Parathyroid adenoma (tissue), 2 donors: ENCODE data around the gene SAG.

ENCODE experiments used
- H2AFZ ChIP-seq: fragments of 300-600 bp; sonication (generic); one replicate; pipeline ENCODE4 v1.7.0; 2017; ENCODE audit warnings: antibody characterized with exemption, mild to moderate bottlenecking
- H3K27ac ChIP-seq: fragments of 300-600 bp; sonication (generic); one replicate; pipeline ENCODE4 v1.7.0; 2017
- H3K27me3 ChIP-seq: fragments of 300-600 bp; sonication (generic); one replicate; pipeline ENCODE4 v1.7.0; 2017; ENCODE audit warnings: low read length; ENCODE audit not compliant: control insufficient read depth, insufficient read depth
- H3K36me3 ChIP-seq: fragments of 300-600 bp; sonication (generic); one replicate; pipeline ENCODE4 v1.7.0; 2017; ENCODE audit warnings: low read length; ENCODE audit not compliant: control insufficient read depth, insufficient read depth
- H3K4me1 ChIP-seq: fragments of 300-600 bp; sonication (generic); one replicate; pipeline ENCODE4 v1.7.0; 2017; ENCODE audit warnings: control low read depth
- H3K4me2 ChIP-seq: fragments of 300-600 bp; sonication (generic); one replicate; pipeline ENCODE4 v1.7.0; 2017; ENCODE audit warnings: low read length
- H3K4me3 ChIP-seq: fragments of 300-600 bp; sonication (generic); one replicate; pipeline ENCODE4 v1.7.0; 2017; ENCODE audit warnings: low read depth, low read length
- H3K79me2 ChIP-seq: fragments of 300-600 bp; sonication (generic); one replicate; pipeline ENCODE4 v1.7.0; 2017; ENCODE audit warnings: control low read depth
- H3K9ac ChIP-seq: fragments of 300-600 bp; sonication (generic); one replicate; pipeline ENCODE4 v1.7.0; 2017; ENCODE audit warnings: mild to moderate bottlenecking
- H3K9me3 ChIP-seq: fragments of 300-600 bp; sonication (generic); one replicate; pipeline ENCODE4 v1.7.0; 2017; ENCODE audit warnings: low read length; ENCODE audit not compliant: control insufficient read depth
- TF ChIP-seq, protein P1 (sequence below): fragments of 300-600 bp; sonication (generic); IDR thresholded peaks from one replicate; pipeline ENCODE4 v1.7.0; 2017; ENCODE audit warnings: antibody characterized with exemption, mild to moderate bottlenecking
- donor health status: primary hyperparathyroidism.

The SAG gene

DNA sequence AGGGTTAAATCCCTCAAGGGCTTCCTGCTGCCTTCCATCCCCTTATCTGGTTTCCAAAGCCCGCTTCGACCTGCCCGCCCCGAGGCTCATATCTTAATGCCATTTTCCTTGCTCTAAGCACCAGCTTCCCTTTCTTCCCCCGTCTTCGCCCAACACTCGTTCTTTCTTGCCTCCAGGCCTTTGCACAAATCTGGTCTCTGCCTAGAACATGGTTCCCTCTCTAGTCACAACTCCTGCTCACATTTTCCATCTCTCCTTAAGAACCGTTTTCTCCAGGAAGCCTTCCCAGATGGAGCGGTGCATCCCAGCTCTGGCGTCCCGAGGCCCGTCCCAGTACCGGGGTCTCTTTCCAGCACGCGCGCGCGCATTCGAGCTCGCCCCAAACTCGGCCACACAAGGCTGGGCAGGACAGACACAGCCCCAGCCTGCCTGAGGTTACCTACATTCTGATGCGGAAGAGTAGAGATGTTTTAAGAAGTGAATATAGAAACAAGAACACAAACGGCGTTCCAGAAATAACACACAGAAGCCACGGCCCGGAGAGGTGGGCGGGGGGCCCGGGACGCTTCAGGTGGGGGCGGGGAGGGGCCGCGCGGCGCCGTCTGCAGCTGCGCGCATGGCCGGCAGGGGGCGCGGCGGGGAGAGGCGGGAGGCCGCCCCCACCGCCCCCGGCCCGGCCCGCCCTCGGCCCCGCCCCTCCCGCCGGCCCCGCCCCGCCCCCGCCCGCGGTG lies 46.3 kb downstream of the SAG start, which contains the start of gene DGKD:
Gene DGKD, plus strand, starts transcription at position 726 of the 731 bp plus-strand sequence. CDS start 25 bp downstream, outside the sequence.
- peak within 1 kb of the TSS; percentile 41 for H3K27ac ChIP-seq
- H3K4me1 ChIP-seq, result peaks cover 20% of the 10 kb centered on the region
- H3K4me3 ChIP-seq, result peak within 1 kb of the TSS; percentile 49

DNA sequence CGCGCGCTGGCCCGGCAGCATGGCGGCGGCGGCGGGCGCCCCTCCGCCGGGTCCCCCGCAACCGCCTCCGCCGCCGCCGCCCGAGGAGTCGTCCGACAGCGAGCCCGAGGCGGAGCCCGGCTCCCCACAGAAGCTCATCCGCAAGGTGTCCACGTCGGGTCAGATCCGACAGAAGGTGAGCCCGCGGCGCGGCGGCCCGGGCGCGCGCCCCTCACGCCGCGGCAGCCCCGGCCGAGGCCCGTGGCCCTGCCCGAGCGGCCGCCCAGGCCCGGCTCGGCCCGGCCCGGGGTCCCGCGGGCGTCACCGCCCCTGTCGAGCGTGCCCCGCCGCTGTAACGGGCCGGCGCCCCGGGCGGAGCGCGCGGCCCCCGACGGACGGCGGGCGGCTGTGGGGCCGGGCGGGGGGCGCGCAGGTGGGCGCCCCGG lies 46.9 kb downstream of the SAG start:
- H3K27me3 ChIP-seq, result no peaks in the 10 kb centered on the region
- no peak overlapping the region for H3K4me3 ChIP-seq
- no peaks in the 10 kb centered on the region for H3K9me3 ChIP-seq
- H3K9ac ChIP-seq, result no peak overlapping the region
- peaks cover 20% of the 10 kb centered on the region for H3K4me1 ChIP-seq
- no peak overlapping the region for H2AFZ ChIP-seq
- H3K4me2 ChIP-seq, result no peak overlapping the region
- H3K36me3 ChIP-seq, result no peaks in the 10 kb centered on the region
- H3K79me2 ChIP-seq, result peaks cover 6% of the 10 kb centered on the region
- TF ChIP-seq, protein P1, sequence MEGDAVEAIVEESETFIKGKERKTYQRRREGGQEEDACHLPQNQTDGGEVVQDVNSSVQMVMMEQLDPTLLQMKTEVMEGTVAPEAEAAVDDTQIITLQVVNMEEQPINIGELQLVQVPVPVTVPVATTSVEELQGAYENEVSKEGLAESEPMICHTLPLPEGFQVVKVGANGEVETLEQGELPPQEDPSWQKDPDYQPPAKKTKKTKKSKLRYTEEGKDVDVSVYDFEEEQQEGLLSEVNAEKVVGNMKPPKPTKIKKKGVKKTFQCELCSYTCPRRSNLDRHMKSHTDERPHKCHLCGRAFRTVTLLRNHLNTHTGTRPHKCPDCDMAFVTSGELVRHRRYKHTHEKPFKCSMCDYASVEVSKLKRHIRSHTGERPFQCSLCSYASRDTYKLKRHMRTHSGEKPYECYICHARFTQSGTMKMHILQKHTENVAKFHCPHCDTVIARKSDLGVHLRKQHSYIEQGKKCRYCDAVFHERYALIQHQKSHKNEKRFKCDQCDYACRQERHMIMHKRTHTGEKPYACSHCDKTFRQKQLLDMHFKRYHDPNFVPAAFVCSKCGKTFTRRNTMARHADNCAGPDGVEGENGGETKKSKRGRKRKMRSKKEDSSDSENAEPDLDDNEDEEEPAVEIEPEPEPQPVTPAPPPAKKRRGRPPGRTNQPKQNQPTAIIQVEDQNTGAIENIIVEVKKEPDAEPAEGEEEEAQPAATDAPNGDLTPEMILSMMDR, result no peak
- H3K27ac ChIP-seq, result no peak overlapping the region

More for the DNA sequence above, 46.3 kb downstream of the SAG start, which contains the start of gene DGKD:
- Histone ChIP-seq H3K79me2 (peaks cover 6% of the 10 kb centered on the region), H3K36me3 (no peaks in the 10 kb centered on the region), H3K4me2 (peak within 1 kb of the TSS; percentile 91), H3K27me3 (no peaks in the 10 kb centered on the region), H3K9ac (peak within 1 kb of the TSS; percentile 56), H3K9me3 (no peaks in the 10 kb centered on the region), H2AFZ (peak within 1 kb of the TSS; percentile 96)
- TF ChIP-seq, protein P1, result peak; percentile 38

DNA sequence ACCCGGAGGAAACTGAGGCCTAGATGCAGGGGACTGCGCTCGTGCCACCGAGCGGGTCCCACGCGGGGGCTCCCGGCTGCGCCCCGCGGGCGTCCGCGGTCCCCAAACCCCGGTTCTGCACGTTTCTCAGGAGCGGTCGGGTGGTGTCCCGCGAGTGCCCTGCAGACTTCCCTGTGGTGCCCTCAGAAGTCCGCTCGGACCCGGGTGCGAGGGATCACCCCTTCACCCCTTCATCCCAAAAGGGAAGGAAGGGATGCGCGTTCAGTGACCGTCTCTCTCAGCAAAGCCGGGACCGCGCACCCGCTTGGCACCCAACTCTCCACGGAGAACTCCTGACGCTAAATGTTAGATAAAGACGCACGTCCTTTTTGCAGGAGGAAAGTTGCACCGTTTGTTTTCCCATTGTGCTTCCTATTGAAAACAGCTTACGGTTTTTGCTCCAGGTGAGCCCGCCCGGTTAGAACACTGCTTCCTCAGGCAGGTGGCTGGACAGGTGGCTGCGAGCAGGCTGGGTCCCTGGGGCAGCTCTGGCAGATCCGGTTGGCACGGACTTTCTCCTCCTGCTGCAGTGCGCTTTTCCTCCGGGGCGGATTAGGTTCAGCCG lies 47.5 kb downstream of the SAG start:
- H3K9me3 ChIP-seq, result no peaks in the 10 kb centered on the region
- TF ChIP-seq, protein P1, result no peak
- H3K27ac ChIP-seq, result no peak overlapping the region
- no peaks in the 10 kb centered on the region for H3K36me3 ChIP-seq
- H3K79me2 ChIP-seq, result peaks cover 6% of the 10 kb centered on the region
- no peak overlapping the region for H3K9ac ChIP-seq
- peak overlapping the region; percentile 47 for H3K4me3 ChIP-seq
- peak overlapping the region; percentile 69 for H3K4me2 ChIP-seq
- peaks cover 20% of the 10 kb centered on the region for H3K4me1 ChIP-seq
- H2AFZ ChIP-seq, result peak overlapping the region; percentile 85
- H3K27me3 ChIP-seq, result no peaks in the 10 kb centered on the region

DNA sequence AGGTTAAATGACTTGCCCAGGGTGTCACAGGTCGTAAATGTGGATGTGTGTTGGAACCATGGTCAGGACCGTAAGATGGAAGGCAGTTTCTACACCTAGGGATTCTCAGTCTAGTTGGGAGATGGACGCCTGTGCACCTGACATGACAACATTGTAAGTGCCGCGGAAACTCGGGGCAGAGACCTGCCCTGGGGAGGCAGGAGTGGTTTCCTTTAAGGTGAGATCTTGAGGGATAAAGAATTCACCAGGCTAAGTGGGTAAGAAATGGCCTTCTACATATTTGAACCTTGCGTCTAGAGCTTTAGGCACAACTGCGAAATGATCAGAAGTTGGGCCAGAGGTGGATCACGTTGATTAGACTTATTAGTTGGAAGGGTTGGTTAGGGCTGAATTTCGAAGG lies 48.3 kb downstream of the SAG start:
- H3K4me3 ChIP-seq, result no peak overlapping the region
- H3K79me2 ChIP-seq, result peaks cover 8% of the 10 kb centered on the region
- H3K4me1 ChIP-seq, result peaks cover 20% of the 10 kb centered on the region
- no peak overlapping the region for H3K27ac ChIP-seq
- no peaks in the 10 kb centered on the region for H3K36me3 ChIP-seq
- H2AFZ ChIP-seq, result no peak overlapping the region
- no peaks in the 10 kb centered on the region for H3K9me3 ChIP-seq
- no peaks in the 10 kb centered on the region for H3K27me3 ChIP-seq
- H3K9ac ChIP-seq, result no peak overlapping the region
- TF ChIP-seq, protein P1, result no peak
- H3K4me2 ChIP-seq, result no peak overlapping the region
